ENCODE data around the gene SFMBT2.

- TF ChIP-seq CTCF (IDR thresholded peaks at IDR 0.05) (no peak), POLR2A (IDR thresholded peaks at IDR 0.05) (no peak)
Measured at GRCh38 chr10:7168414-7168813, 242.4 kb downstream of the SFMBT2 start.
